Gastroesophageal sphincter (tissue), 3 donors: Measurements from ENCODE around the gene PSMD4.

Source experiments
- EP300 ChIP-seq: sonication (generic); formaldehyde crosslinking; IDR thresholded peaks from one replicate; pipeline ENCODE4 v1.6.1; 2017; ENCODE audit warnings: antibody characterized with exemption, mild to moderate bottlenecking
- POLR2A ChIP-seq, 2 donors: fragments of 450-650 bp; IDR thresholded peaks; one replicate each; pipeline ENCODE4 v1.6.1; 2017; ENCODE audit warnings: antibody characterized with exemption in 2 of 2, mild to moderate bottlenecking in 2 of 2, moderate library complexity in 1 of 2
- POLR2AphosphoS5 ChIP-seq: sonication (generic); formaldehyde crosslinking; IDR thresholded peaks from one replicate; pipeline ENCODE4 v1.6.1; 2017; ENCODE audit warnings: antibody characterized with exemption
- TF ChIP-seq, protein P1 (sequence below), 4 experiments: fragments of 200-600 bp in 2 of 4; fragments of 450-650 bp in 2 of 4; sonication (generic) in 1 of 4; IDR thresholded peaks; one replicate each; pipeline ENCODE4 v1.5.1; 2017 to 2019; ENCODE audit warnings: antibody characterized with exemption in 4 of 4, mild to moderate bottlenecking in 2 of 4, moderate library complexity in 2 of 4

DNA sequence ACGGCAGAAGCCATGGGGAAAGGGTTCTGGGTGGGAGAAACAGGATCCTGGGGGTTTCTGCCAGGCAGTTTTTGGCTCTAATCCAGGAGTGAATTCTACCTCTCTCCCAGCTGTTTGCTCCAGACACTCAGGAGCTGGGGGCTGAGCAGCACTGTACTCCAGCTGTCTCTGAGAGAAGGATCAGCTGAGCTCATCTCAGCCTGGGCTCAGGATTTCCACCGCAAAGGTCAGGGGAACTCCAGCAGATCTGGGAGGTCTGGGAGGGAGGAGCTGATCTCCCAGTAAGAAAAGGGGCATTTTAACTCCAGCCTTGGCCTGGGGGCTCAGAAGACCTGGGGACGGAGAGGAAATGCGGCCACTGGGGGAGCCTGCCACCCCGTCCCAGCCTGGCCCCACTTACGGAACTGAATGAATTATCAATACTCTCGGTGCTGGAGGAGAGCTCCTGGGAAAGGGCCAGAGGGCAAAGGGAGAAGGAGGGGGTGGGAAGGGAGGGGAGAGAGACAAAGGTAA, 55.3 kb downstream of the PSMD4 start:
- TF ChIP-seq, protein P1, sequence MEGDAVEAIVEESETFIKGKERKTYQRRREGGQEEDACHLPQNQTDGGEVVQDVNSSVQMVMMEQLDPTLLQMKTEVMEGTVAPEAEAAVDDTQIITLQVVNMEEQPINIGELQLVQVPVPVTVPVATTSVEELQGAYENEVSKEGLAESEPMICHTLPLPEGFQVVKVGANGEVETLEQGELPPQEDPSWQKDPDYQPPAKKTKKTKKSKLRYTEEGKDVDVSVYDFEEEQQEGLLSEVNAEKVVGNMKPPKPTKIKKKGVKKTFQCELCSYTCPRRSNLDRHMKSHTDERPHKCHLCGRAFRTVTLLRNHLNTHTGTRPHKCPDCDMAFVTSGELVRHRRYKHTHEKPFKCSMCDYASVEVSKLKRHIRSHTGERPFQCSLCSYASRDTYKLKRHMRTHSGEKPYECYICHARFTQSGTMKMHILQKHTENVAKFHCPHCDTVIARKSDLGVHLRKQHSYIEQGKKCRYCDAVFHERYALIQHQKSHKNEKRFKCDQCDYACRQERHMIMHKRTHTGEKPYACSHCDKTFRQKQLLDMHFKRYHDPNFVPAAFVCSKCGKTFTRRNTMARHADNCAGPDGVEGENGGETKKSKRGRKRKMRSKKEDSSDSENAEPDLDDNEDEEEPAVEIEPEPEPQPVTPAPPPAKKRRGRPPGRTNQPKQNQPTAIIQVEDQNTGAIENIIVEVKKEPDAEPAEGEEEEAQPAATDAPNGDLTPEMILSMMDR (IDR thresholded peaks at IDR 0.05), result no peak
- TF ChIP-seq POLR2A (IDR thresholded peaks at IDR 0.05) (no peak), POLR2AphosphoS5 (peak; percentile 35), EP300 (no peak)
